Kidney (tissue), 14 donors: Measurements from ENCODE around the gene SPRR2F. TPM values are rescaled to one million over a fixed set of nuclear protein-coding genes. Genes with fewer than 3 reads are reported as not detected.

Experiments used
- DNase-seq, 5 donors: peaks; one replicate each; pipeline ENCODE4 v3.0.0-alpha.2; 2013 to 2020
- FAIRE-seq: peaks from 2 replicates; lab custom pipeline; 2012; peaks lifted over from hg19 to GRCh38; lab: Jason Lieb, UNC
- H3K27ac ChIP-seq, 2 donors: one replicate each; pipeline ENCODE4 v1.7.0; 2013; ENCODE audit warnings: low read depth in 2 of 2, low read length in 2 of 2, inconsistent platforms in 1 of 2
- H3K27me3 ChIP-seq: one replicate; pipeline ENCODE4 v1.7.1; 2013; ENCODE audit warnings: low read length, inconsistent platforms; ENCODE audit not compliant: control insufficient read depth, insufficient read depth
- H3K36me3 ChIP-seq, 3 donors: one replicate each; pipeline versions ENCODE4 v1.7.0 to v1.7.1; 2013; ENCODE audit warnings: low read length in 3 of 3, control low read depth in 1 of 3, inconsistent platforms in 1 of 3; ENCODE audit not compliant: insufficient read depth in 3 of 3, control insufficient read depth in 2 of 3
- H3K4me1 ChIP-seq, 3 donors: one replicate each; pipeline versions ENCODE4 v1.7.0 to v1.7.1; 2013; ENCODE audit warnings: low read length in 3 of 3, inconsistent platforms in 1 of 3, low read depth in 1 of 3; ENCODE audit not compliant: control insufficient read depth in 2 of 3, insufficient read depth in 2 of 3
- H3K4me3 ChIP-seq, 3 donors: one replicate each; pipeline versions ENCODE4 v1.7.0 to v1.8.1; 2013; ENCODE audit warnings: low read length in 3 of 3, control low read depth in 1 of 3, inconsistent platforms in 1 of 3
- H3K9ac ChIP-seq, 3 donors: one replicate each; pipeline versions ENCODE4 v1.7.0 to v1.7.1; 2013; ENCODE audit warnings: low read length in 3 of 3, control low read depth in 1 of 3, inconsistent platforms in 1 of 3
- H3K9me3 ChIP-seq, 3 donors: one replicate each; pipeline versions ENCODE4 v1.7.0 to v1.7.1; 2013; ENCODE audit warnings: low read length in 3 of 3, control low read depth in 1 of 3, inconsistent platforms in 1 of 3; ENCODE audit not compliant: control insufficient read depth in 2 of 3, insufficient read depth in 1 of 3
- intact Hi-C: fragments of 100-400 bp; cut with DNase I; formaldehyde crosslinking; loops from one replicate; pipeline ENCODE4 v1.11.1; 2022
- polyA plus RNA-seq: library from polyadenylated mRNA; stranded (reverse); fragments of 350-450 nt; fragmentation: Illumina TruSeq; extraction: RNeasy Lipid Tissue Mini Kit (QIAGEN cat#74804); gene quantifications from one replicate; pipeline ENCODE4 v1.2.3, GENCODE V29; 2014; ENCODE audit warnings: low read depth, low replicate concordance; ENCODE audit not compliant: insufficient read depth
- total RNA-seq: library from RNA; stranded (reverse); fragmentation: NEBNext Ultra II Directional; extraction: Animal tissue kit (Norgen Biotek cat#: 25700); gene quantifications from one replicate; pipeline ENCODE4 v1.2.1, GENCODE V29; 2021
- TF ChIP-seq, protein P1 (sequence below): IDR thresholded peaks from 3 replicates; pipeline ENCODE4 v1.5.1; 2012; ENCODE audit warnings: mild to moderate bottlenecking, moderate library complexity, borderline replicate concordance; ENCODE audit not compliant: insufficient read depth; ENCODE audit errors: extremely low read depth
- donor health status: control.
- donor health status: control.
- donor health status: control.
- donor health status: control.
- donor health status: control.
- donor health status: DM: yes; HTN: yes; CAD: no.
- donor health status: Normal renal cell carcinoma (clear cell type).

SPRR2F gene
- total and polyA plus RNA-seq, 2 donors from 2014 or later: not detected

DNA sequence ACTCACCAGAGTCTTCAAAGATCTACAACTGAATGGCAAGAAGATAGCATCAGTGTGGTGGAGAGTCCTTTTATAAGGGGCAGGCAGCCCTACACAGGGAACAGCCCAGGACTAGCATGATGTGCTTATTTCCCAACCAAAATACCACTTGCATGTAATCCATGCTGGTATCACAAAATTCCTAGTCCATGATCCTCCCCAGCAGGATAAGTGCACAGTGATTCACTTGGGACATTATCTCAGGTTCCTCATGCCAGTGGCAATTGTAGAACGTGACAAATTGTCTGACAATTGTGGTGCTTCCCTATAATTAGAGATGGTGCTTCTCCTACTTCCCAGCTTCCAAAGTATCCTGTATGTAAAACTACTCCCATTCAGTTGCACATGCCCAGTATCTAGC is 37.5 kb upstream of the SPRR2F start, which contains the start of gene SPRR2G:
Gene SPRR2G (minus strand): TSS at position 45 of the 400 bp plus-strand sequence. CDS start 780 bp downstream, outside the sequence.
- FAIRE-seq (no peak), DNase-seq (no peak)
- Histone ChIP-seq H3K27me3 (no peaks in the 10 kb centered on the region), H3K4me1 (no peaks in the 10 kb centered on the region), H3K36me3 (no peaks in the 10 kb centered on the region), H3K9ac (no peak within 1 kb of the TSS), H3K9me3 (no peaks in the 10 kb centered on the region), H3K27ac (no peak within 1 kb of the TSS), H3K4me3 (no peak within 1 kb of the TSS)
- intact Hi-C loops: no loop called here
- TF ChIP-seq, protein P1, sequence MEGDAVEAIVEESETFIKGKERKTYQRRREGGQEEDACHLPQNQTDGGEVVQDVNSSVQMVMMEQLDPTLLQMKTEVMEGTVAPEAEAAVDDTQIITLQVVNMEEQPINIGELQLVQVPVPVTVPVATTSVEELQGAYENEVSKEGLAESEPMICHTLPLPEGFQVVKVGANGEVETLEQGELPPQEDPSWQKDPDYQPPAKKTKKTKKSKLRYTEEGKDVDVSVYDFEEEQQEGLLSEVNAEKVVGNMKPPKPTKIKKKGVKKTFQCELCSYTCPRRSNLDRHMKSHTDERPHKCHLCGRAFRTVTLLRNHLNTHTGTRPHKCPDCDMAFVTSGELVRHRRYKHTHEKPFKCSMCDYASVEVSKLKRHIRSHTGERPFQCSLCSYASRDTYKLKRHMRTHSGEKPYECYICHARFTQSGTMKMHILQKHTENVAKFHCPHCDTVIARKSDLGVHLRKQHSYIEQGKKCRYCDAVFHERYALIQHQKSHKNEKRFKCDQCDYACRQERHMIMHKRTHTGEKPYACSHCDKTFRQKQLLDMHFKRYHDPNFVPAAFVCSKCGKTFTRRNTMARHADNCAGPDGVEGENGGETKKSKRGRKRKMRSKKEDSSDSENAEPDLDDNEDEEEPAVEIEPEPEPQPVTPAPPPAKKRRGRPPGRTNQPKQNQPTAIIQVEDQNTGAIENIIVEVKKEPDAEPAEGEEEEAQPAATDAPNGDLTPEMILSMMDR: no peak

GRCh38 chr1:153141377-153141776 is 28.1 kb upstream of the SPRR2F start:
- Histone ChIP-seq H3K27ac (no peak overlapping the region), H3K36me3 (no peaks in the 10 kb centered on the region), H3K4me1 (no peaks in the 10 kb centered on the region), H3K9me3 (no peaks in the 10 kb centered on the region), H3K9ac (no peak overlapping the region), H3K27me3 (no peaks in the 10 kb centered on the region), H3K4me3 (no peak overlapping the region)
- FAIRE-seq (no peak), DNase-seq (no peak)
- intact Hi-C loops: no loop called here
- TF ChIP-seq, protein P1: no peak

DNA sequence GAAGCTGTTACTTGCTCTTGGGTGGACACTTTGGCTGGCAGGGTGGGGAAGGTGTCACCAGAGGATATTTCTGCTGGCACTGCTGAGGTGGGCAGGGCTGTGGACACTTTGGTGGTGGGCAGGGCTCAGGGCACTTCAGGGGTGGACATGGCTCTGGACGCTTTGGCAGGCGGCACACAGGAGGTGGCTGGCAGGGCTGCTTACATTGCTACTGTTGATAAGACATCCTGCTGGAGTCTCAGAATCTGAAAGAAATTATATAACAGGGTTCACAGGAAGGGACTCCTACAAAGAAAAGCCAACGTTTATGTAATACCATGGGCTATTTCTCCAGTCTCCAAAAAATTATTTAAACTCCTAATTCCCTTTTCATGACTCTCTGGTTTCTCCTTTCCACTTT is 27.2 kb upstream of the SPRR2F start:
- H3K9ac ChIP-seq: no peak overlapping the region
- no peaks in the 10 kb centered on the region for H3K4me1 ChIP-seq
- TF ChIP-seq, protein P1: no peak
- DNase-seq: no peak
- H3K9me3 ChIP-seq: no peaks in the 10 kb centered on the region
- no peak for FAIRE-seq
- no peaks in the 10 kb centered on the region for H3K27me3 ChIP-seq
- no peak overlapping the region for H3K27ac ChIP-seq
- intact Hi-C loops: no loop called here
- H3K4me3 ChIP-seq: no peak overlapping the region
- no peaks in the 10 kb centered on the region for H3K36me3 ChIP-seq

- intact Hi-C loops: no loop called here
- Histone ChIP-seq H3K27me3 (no peaks in the 10 kb centered on the region), H3K4me3 (no peak overlapping the region), H3K36me3 (no peaks in the 10 kb centered on the region), H3K9me3 (no peaks in the 10 kb centered on the region), H3K9ac (no peak overlapping the region), H3K4me1 (no peaks in the 10 kb centered on the region), H3K27ac (no peak overlapping the region)
- no peak for FAIRE-seq
- no peak for DNase-seq
- TF ChIP-seq, protein P1: no peak
These were observed 20.4 kb upstream of the SPRR2F start for GRCh38 chr1:153133743-153134142.
